Panc1 (cell line): ENCODE results near the gene DCUN1D2. TPM values are rescaled to one million over a fixed set of nuclear protein-coding genes. Genes with fewer than 3 reads are reported as not detected.
"Not testable (repeated sequence)": the region's sequence is repeated elsewhere in the genome, so short reads cannot be mapped to it uniquely, and the experiment has no call there.

ENCODE experiments used
- ATAC-seq: fragments of 200-7000 bp; cut with Tn5 transposase; 2 replicates; pipeline ENCODE4 v1.9.1; 2020; ENCODE audit warnings: mild to moderate bottlenecking, moderate library complexity
- BruUV-seq: library from RNA; stranded (reverse); fragments of 400-500 nt; replicated peaks from 2 replicates; lab custom pipeline; 2021; lab: Mats Ljungman, UMichigan
- CTCF ChIA-PET: fragments of 300-600 bp; sonication (Branson Sonifier 250); formaldehyde crosslinking; loops from one replicate; lab custom pipeline; 2022; ENCODE audit warnings: antibody characterized with exemption; lab: Charles Lee
- POLR2A ChIA-PET: fragments of 300-600 bp; sonication (Branson Sonifier 250); formaldehyde crosslinking; loops from one replicate; lab custom pipeline; 2022; ENCODE audit warnings: antibody characterized with exemption; lab: Charles Lee
- DNase-seq: peaks from one replicate; pipeline ENCODE4 v3.0.0-alpha.2; 2010; ENCODE audit warnings: low read depth, low spot score
- H3K27ac ChIP-seq: 2 replicates; pipeline ENCODE4 v1.5.1; 2011; ENCODE audit warnings: mild to moderate bottlenecking, low read length, inconsistent platforms
- H3K27me3 ChIP-seq: fragments of 200-500 bp; sonication (Bioruptor generic); 2 replicates; pipeline ENCODE4 v1.6.0; 2014; ENCODE audit warnings: low read length, inconsistent platforms; ENCODE audit not compliant: control insufficient read depth, insufficient read depth
- H3K36me3 ChIP-seq: fragments of 200-500 bp; sonication (Bioruptor generic); 2 replicates; pipeline ENCODE4 v1.5.1; 2014; ENCODE audit warnings: inconsistent platforms, mild to moderate bottlenecking, low read length, moderate library complexity; ENCODE audit not compliant: control insufficient read depth, insufficient read depth
- H3K4me1 ChIP-seq: 2 replicates; pipeline ENCODE4 v1.5.1; 2011; ENCODE audit warnings: inconsistent platforms, mild to moderate bottlenecking, low read length, moderate library complexity; ENCODE audit not compliant: control insufficient read depth, insufficient read depth
- H3K4me3 ChIP-seq, 2 experiments: 2 replicates each; pipeline ENCODE4 v1.5.1; 2011 to 2012; ENCODE audit warnings: low read depth in 2 of 2, low read length in 2 of 2, mild to moderate bottlenecking in 2 of 2, inconsistent platforms in 1 of 2, moderate library complexity in 1 of 2
- H3K9me3 ChIP-seq: fragments of 200-500 bp; sonication (Bioruptor generic); 2 replicates; pipeline ENCODE4 v1.5.1; 2014; ENCODE audit warnings: low read depth, mild to moderate bottlenecking, inconsistent platforms, low read length, moderate library complexity; ENCODE audit not compliant: control insufficient read depth, insufficient read depth
- CTCF ChIP-seq: fragments of 450-650 bp; IDR thresholded peaks from 2 replicates; pipeline ENCODE4 v1.5.1; 2017; ENCODE audit warnings: mild to moderate bottlenecking
- POLR2AphosphoS5 ChIP-seq: IDR thresholded peaks from 2 replicates; pipeline ENCODE4 v1.6.1; 2012; ENCODE audit warnings: mild to moderate bottlenecking, low read depth, low read length, moderate library complexity
- REST ChIP-seq, 2 experiments: IDR thresholded peaks; 2 replicates each; pipeline ENCODE4 v1.6.1; 2011 to 2012; ENCODE audit warnings: low read depth in 2 of 2, control low read depth in 1 of 2, low read length in 1 of 2, mild to moderate bottlenecking in 1 of 2, moderate library complexity in 1 of 2; ENCODE audit not compliant: insufficient read depth in 1 of 2
- SIN3A ChIP-seq: IDR thresholded peaks from 2 replicates; pipeline ENCODE4 v1.6.1; 2012; ENCODE audit warnings: low read depth, mild to moderate bottlenecking, low read length, moderate library complexity, borderline replicate concordance; ENCODE audit not compliant: insufficient read depth
- TCF7L2 ChIP-seq: IDR thresholded peaks from 2 replicates; pipeline ENCODE4 v1.6.1; 2011; ENCODE audit warnings: mild to moderate bottlenecking, low read depth, low read length, inconsistent platforms
- in situ Hi-C: cut with HindIII; loops from 2 replicates; pipeline ENCODE4 v1.10.0; 2016; ENCODE audit warnings: low sequenced_read_pairs, low pct_unique_long_range_greater_than_20kb
- intact Hi-C: fragments of 100-400 bp; cut with micrococcal nuclease; formaldehyde crosslinking; loops from one replicate; pipeline ENCODE4 v1.10.0; 2022; ENCODE audit not compliant: unreplicated experiment
- total RNA-seq: library from RNA; stranded (reverse); gene quantifications from one replicate; pipeline ENCODE4 v1.2.1, GENCODE V29; 2021; ENCODE audit not compliant: unreplicated experiment

The DCUN1D2 gene
- total RNA-seq, 1 experiment from 2014 or later: 22.8 TPM

- BruUV-seq: no TSS peak
- in situ Hi-C loops: no loop called here
These were observed 48.9 kb downstream of the DCUN1D2 start for GRCh38 chr13:113441661-113442060.

GRCh38 chr13:113437408-113438010, 53.0 kb downstream of the DCUN1D2 start:
- Histone ChIP-seq H3K4me3 (no peak overlapping the region), H3K4me1 (no peaks in the 10 kb centered on the region), H3K9me3 (no peaks in the 10 kb centered on the region), H3K27ac (no peak overlapping the region), H3K36me3 (no peaks in the 10 kb centered on the region), H3K27me3 (no peaks in the 10 kb centered on the region)
- ATAC-seq (peak; percentile 88), DNase-seq (no peak)
- no TSS peak for BruUV-seq
- no peak for TF ChIP-seq REST (IDR thresholded peaks at IDR 0.05; ENCODE audit: insufficient read depth in 1 of 2, low read depth in 2 of 2, low read length in 1 of 2)
- no peak for TF ChIP-seq TCF7L2
- no peak for TF ChIP-seq SIN3A
- TF ChIP-seq CTCF: no peak
- TF ChIP-seq POLR2AphosphoS5: no peak
- in situ Hi-C loops (no loop called here), intact Hi-C loops (no loop called here)
- ChIA-PET CTCF (interaction anchor here (0.5 kb wide), 1 partner anchor 13 kb away, joined by 3 read pairs; no protein-coding TSS in a partner anchor), POLR2A (no interaction called here)

More at GRCh38 chr13:113441661-113442060, 48.9 kb downstream of the DCUN1D2 start:
- ChIA-PET POLR2A (no interaction called here), CTCF (no interaction called here)
- Histone ChIP-seq H3K27me3 (no peaks in the 10 kb centered on the region), H3K27ac (no peak overlapping the region), H3K9me3 (no peaks in the 10 kb centered on the region), H3K36me3 (no peaks in the 10 kb centered on the region), H3K4me3 (no peak overlapping the region), H3K4me1 (no peaks in the 10 kb centered on the region)
- TF ChIP-seq REST (IDR thresholded peaks at IDR 0.05; ENCODE audit: insufficient read depth in 1 of 2, low read depth in 2 of 2, low read length in 1 of 2): no peak
- TF ChIP-seq SIN3A: no peak
- TF ChIP-seq TCF7L2: no peak
- TF ChIP-seq POLR2AphosphoS5: no peak
- no peak for TF ChIP-seq CTCF
- intact Hi-C loops: no loop called here
- no peak for ATAC-seq
- no peak for DNase-seq

- intact Hi-C loops, ATAC-seq: not testable (repeated sequence)
- CTCF ChIA-PET: interaction anchor here (0.5 kb wide), 1 partner anchor 14 kb away, joined by 3 read pairs; no protein-coding TSS in a partner anchor
These were observed 53.6 kb downstream of the DCUN1D2 start for GRCh38 chr13:113436866-113437265.

More at GRCh38 chr13:113436866-113437265, 53.6 kb downstream of the DCUN1D2 start:
- DNase-seq, POLR2A ChIA-PET, BruUV-seq, H3K4me3 ChIP-seq, H3K27me3 ChIP-seq, H3K9me3 ChIP-seq, H3K4me1 ChIP-seq, H3K36me3 ChIP-seq, in situ Hi-C loops, H3K27ac ChIP-seq: not testable (repeated sequence)
